Measurements from ENCODE around the gene HTT. TPM values are rescaled to one million over a fixed set of nuclear protein-coding genes. Genes with fewer than 3 reads are reported as not detected.

HTT gene
- total and polyA plus RNA-seq, 2 of the 8 experiments (the other 6 are each of a cell fraction or from before 2014, with no cell fraction given) = 24.0 to 71.0 TPM

DNA sequence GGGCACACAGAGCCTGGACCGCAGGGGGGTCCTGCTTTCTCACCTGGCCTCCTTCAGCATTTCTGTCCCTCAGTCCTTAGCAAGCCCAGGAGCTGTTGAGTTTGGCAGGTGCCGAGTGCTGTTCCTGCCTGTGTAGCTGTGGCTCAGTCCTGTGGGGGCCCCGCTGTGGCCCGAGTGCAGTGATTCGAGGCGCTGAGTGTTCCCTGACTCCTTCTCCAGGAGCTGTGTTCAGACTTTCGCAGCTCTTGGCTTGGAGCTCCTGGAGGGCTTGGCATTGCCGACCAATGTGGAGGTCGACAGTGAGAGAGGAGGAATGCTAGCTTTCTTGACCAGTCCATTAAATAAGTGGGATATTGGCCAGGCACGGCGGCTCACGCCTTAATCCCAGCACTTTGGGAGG, 124.4 kb downstream of the HTT start:
- H3K23ac ChIP-seq (ENCODE audit: insufficient read length) = no peak overlapping the region
- H3K23me2 ChIP-seq (ENCODE audit: low read depth, low read length) = no peaks in the 10 kb centered on the region
- no peak overlapping the region for H3K4me3 ChIP-seq (ENCODE audit: extremely low read depth in 1 of 4, insufficient read depth in 2 of 4, low read depth in 3 of 4, low read length in 4 of 4)
- H2AFZ ChIP-seq (ENCODE audit: low read length) = no peak overlapping the region
- peaks cover under 1 to 19% (median 8%) of the 10 kb centered on the region in 4 experiments; a peak in 5 of 8 replicates for H3K36me3 ChIP-seq (ENCODE audit: control insufficient read depth in 2 of 4, insufficient read depth in 4 of 4, low read length in 3 of 4)
- CTCF ChIA-PET (ENCODE audit: partially characterized antibody) = interaction anchor here (0.9 to 1.7 kb wide), 4 partner anchors 10 to 120 kb away, joined by 3 to 6 read pairs (median 4); no protein-coding TSS in a partner anchor
- H4K8ac ChIP-seq (ENCODE audit: extremely low read depth, insufficient read depth, low read length) = no peak overlapping the region; the same call in 1 of the 2 replicates
- H3K27me3 ChIP-seq (replicated peaks in 1 of 4; ENCODE audit: control insufficient read depth in 3 of 4, extremely low read depth in 1 of 4, insufficient read depth in 3 of 4, low read length in 3 of 4) = no peaks in the 10 kb centered on the region
- no peak overlapping the region for H4K5ac ChIP-seq (ENCODE audit: insufficient read length, low read depth, low read length)
- H3K4me1 ChIP-seq (replicated peaks in 1 of 4; ENCODE audit: control insufficient read depth in 3 of 4, insufficient read depth in 4 of 4, low read length in 3 of 4) = no peaks in the 10 kb centered on the region
- H3K9ac ChIP-seq (replicated peaks in 1 of 4; ENCODE audit: extremely low read depth in 1 of 4, low read depth in 3 of 4, low read length in 3 of 4) = no peak overlapping the region
- H2BK15ac ChIP-seq (ENCODE audit: low read length) = no peak overlapping the region
- H3K79me2 ChIP-seq (ENCODE audit: control insufficient read depth in 1 of 2, insufficient read depth in 2 of 2, low read length in 2 of 2) = no peaks in the 10 kb centered on the region
- no peak overlapping the region for H2BK120ac ChIP-seq (replicated peaks; ENCODE audit: low read depth, low read length)
- no peak overlapping the region for H3K4ac ChIP-seq (replicated peaks; ENCODE audit: insufficient read length, low read depth, low read length)
- no peak overlapping the region for H2BK20ac ChIP-seq (ENCODE audit: low read length)
- no peak overlapping the region for H2BK5ac ChIP-seq (ENCODE audit: low read depth, low read length)
- H3K27ac ChIP-seq (ENCODE audit: low read depth, low read length) = no peak overlapping the region
- no peak overlapping the region for H3K4me2 ChIP-seq (ENCODE audit: insufficient read depth in 1 of 2, low read depth in 2 of 2, low read length in 2 of 2)
- WGBS, 2 experiments (ENCODE audit: extremely low coverage in 1 of 2, insufficient coverage in 1 of 2, insufficient read length in 1 of 2, insufficient replicate concordance in 2 of 2, low coverage in 1 of 2, low lambda C conversion rate in 2 of 2, missing lambda C conversion rate in 1 of 2) = 95% methylated on average over 12 of the region's 12 CpGs; no CpG with 5 or more reads in 1 of the 2 experiments
- peaks cover 0 to 10% of the 10 kb centered on the region in 2 experiments for H4K20me1 ChIP-seq (replicated peaks in 1 of 2; ENCODE audit: control insufficient read depth in 1 of 2, insufficient read depth in 2 of 2, low read length in 2 of 2)
- no peak overlapping the region for H3K14ac ChIP-seq (ENCODE audit: insufficient read length)
- H3K79me1 ChIP-seq (ENCODE audit: low read depth, low read length) = 0 out of 2 replicates have a peak, but pooled peaks cover 4% of the 10 kb centered on the region
- H3K18ac ChIP-seq (ENCODE audit: extremely low read depth, low read length) = no peak overlapping the region
- POLR2A ChIA-PET (ENCODE audit: partially characterized antibody) = interaction anchor here (0.8 kb wide), 1 partner anchor 9 kb away, joined by 3 read pairs; no protein-coding TSS in a partner anchor
- FAIRE-seq (no peak), DNase-seq (ENCODE audit: low read depth in 1 of 2, low spot score in 2 of 2) (no peak)
- H2AK5ac ChIP-seq (ENCODE audit: low read depth, low read length) = no peak overlapping the region
- H3K56ac ChIP-seq (replicated peaks; ENCODE audit: insufficient read length, low read depth, low read length) = no peak overlapping the region
- H4K91ac ChIP-seq (replicated peaks; ENCODE audit: insufficient read length, low read length) = no peak overlapping the region
- H3K9me3 ChIP-seq (ENCODE audit: insufficient read depth in 2 of 2, low read depth in 1 of 2, low read length in 1 of 2) = no peaks in the 10 kb centered on the region
- H2BK12ac ChIP-seq (ENCODE audit: low read depth, low read length) = no peak overlapping the region
- TF ChIP-seq CBX8 (IDR thresholded peaks at IDR 0.05; ENCODE audit: borderline replicate concordance, low read depth, low read length) (no peak), HDAC6 (IDR thresholded peaks at IDR 0.05; ENCODE audit: low read depth, low read length) (no peak), EGR1 (IDR thresholded peaks at IDR 0.05; ENCODE audit: borderline replicate concordance, low read depth, low read length) (no peak), SP4 (IDR thresholded peaks at IDR 0.05; ENCODE audit: low read length) (no peak), SIX5 (IDR thresholded peaks at IDR 0.05; ENCODE audit: low read depth, low read length) (no peak), RAD21 (IDR thresholded peaks at IDR 0.05 in 1 of 2, conservative IDR thresholded peaks at IDR 0.05 in 1 of 2; ENCODE audit: low read depth in 2 of 2, low read length in 2 of 2) (no peak), CHD1 (IDR thresholded peaks at IDR 0.05; ENCODE audit: low read depth, low read length) (no peak), TAF1 (IDR thresholded peaks at IDR 0.05; ENCODE audit: low read depth, low read length) (no peak), NANOG (IDR thresholded peaks at IDR 0.05; ENCODE audit: insufficient read depth, low read depth, low read length, poor library complexity, severe bottlenecking) (no peak), FOSL1 (IDR thresholded peaks at IDR 0.05; ENCODE audit: insufficient read depth, low read depth, low read length) (no peak), POLR2AphosphoS5 (IDR thresholded peaks at IDR 0.05; ENCODE audit: low read depth, low read length) (no peak), POLR2A (IDR thresholded peaks at IDR 0.05; ENCODE audit: control extremely low read depth in 1 of 2, low read depth in 2 of 2, low read length in 2 of 2) (no peak), KDM1A (IDR thresholded peaks at IDR 0.05; ENCODE audit: borderline replicate concordance, low read length) (no peak)
- TF ChIP-seq, protein P1, sequence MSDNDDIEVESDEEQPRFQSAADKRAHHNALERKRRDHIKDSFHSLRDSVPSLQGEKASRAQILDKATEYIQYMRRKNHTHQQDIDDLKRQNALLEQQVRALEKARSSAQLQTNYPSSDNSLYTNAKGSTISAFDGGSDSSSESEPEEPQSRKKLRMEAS (IDR thresholded peaks at IDR 0.05) = no peak
